Chondrocyte (in vitro differentiated cells): ENCODE data around the gene PCBP2. TPM values are rescaled to one million over a fixed set of nuclear protein-coding genes. Genes with fewer than 3 reads are reported as not detected.

Source experiments
- DNase-seq: peaks from one replicate; pipeline ENCODE4 v3.0.0; 2021; ENCODE audit warnings: mixed read lengths, low spot score
- H3K27ac Mint-ChIP-seq: one replicate; pipeline ENCODE4 v1.8.0; 2021; ENCODE audit warnings: mild to moderate bottlenecking, moderate library complexity, mixed read lengths; ENCODE audit not compliant: unreplicated experiment
- H3K27me3 Mint-ChIP-seq: 2 replicates; pipeline ENCODE4 v1.8.0; 2021; ENCODE audit warnings: low read depth, mixed read lengths
- H3K36me3 Mint-ChIP-seq: 2 replicates; pipeline ENCODE4 v1.8.0; 2021; ENCODE audit warnings: low read depth, mixed read lengths
- H3K4me1 Mint-ChIP-seq: 2 replicates; pipeline ENCODE4 v1.8.0; 2021; ENCODE audit warnings: low read depth, mild to moderate bottlenecking, mixed read lengths
- H3K4me3 Mint-ChIP-seq: one replicate; pipeline ENCODE4 v1.8.0; 2021; ENCODE audit warnings: mild to moderate bottlenecking, moderate library complexity, mixed read lengths; ENCODE audit not compliant: unreplicated experiment
- H3K9me3 Mint-ChIP-seq: 2 replicates; pipeline ENCODE4 v1.8.0; 2021; ENCODE audit warnings: low read depth, mixed read lengths
- CTCF ChIP-seq: fragments of 200-600 bp; sonication (generic); IDR thresholded peaks from 2 replicates; pipeline ENCODE4 v1.5.0; 2021; ENCODE audit warnings: antibody characterized with exemption, mild to moderate bottlenecking, moderate library complexity
- total RNA-seq: library from RNA; stranded (reverse); gene quantifications from 3 replicates; pipeline ENCODE4 v1.2.1, GENCODE V29; 2021

The PCBP2 gene
- total RNA-seq, 1 donor from 2014 or later: 611 TPM

GRCh38 chr12:53492830-53493609 is 41.1 kb downstream of the PCBP2 start:
- Mint-ChIP-seq H3K4me3 (peak overlapping the region; percentile 86), H3K9me3 (no peaks in the 10 kb centered on the region), H3K4me1 (peaks cover 45% of the 10 kb centered on the region), H3K27me3 (no peaks in the 10 kb centered on the region), H3K27ac (peak overlapping the region; percentile 98), H3K36me3 (no peaks in the 10 kb centered on the region)
- peak; percentile 97 for DNase-seq
- no peak for TF ChIP-seq CTCF

- H3K27ac Mint-ChIP-seq: peak overlapping the region; percentile 98
- no peak for DNase-seq
- H3K4me1 Mint-ChIP-seq: peaks cover 53% of the 10 kb centered on the region
- TF ChIP-seq CTCF: no peak
- H3K36me3 Mint-ChIP-seq: no peaks in the 10 kb centered on the region
- H3K4me3 Mint-ChIP-seq: peak overlapping the region; percentile 86
- no peaks in the 10 kb centered on the region for H3K27me3 Mint-ChIP-seq
- H3K9me3 Mint-ChIP-seq: no peaks in the 10 kb centered on the region
These were observed 41.9 kb downstream of the PCBP2 start for GRCh38 chr12:53493610-53494391.

GRCh38 chr12:53495903-53496751 is 44.2 kb downstream of the PCBP2 start:
- Mint-ChIP-seq H3K27ac (peak overlapping the region; percentile 60), H3K4me1 (peaks cover 63% of the 10 kb centered on the region), H3K36me3 (no peaks in the 10 kb centered on the region), H3K4me3 (no peak overlapping the region), H3K27me3 (no peaks in the 10 kb centered on the region), H3K9me3 (no peaks in the 10 kb centered on the region)
- no peak for TF ChIP-seq CTCF
- no peak for DNase-seq

- H3K36me3 Mint-ChIP-seq: no peaks in the 10 kb centered on the region
- DNase-seq: no peak
- H3K4me3 Mint-ChIP-seq: no peak overlapping the region
- peaks cover 64% of the 10 kb centered on the region for H3K4me1 Mint-ChIP-seq
- no peaks in the 10 kb centered on the region for H3K27me3 Mint-ChIP-seq
- no peak overlapping the region for H3K27ac Mint-ChIP-seq
- no peak for TF ChIP-seq CTCF
- no peaks in the 10 kb centered on the region for H3K9me3 Mint-ChIP-seq
These were observed 44.8 kb downstream of the PCBP2 start for GRCh38 chr12:53496752-53497032.

GRCh38 chr12:53497461-53497860 is 45.6 kb downstream of the PCBP2 start:
- Mint-ChIP-seq H3K36me3 (no peaks in the 10 kb centered on the region), H3K9me3 (no peaks in the 10 kb centered on the region), H3K27ac (no peak overlapping the region), H3K4me1 (peaks cover 63% of the 10 kb centered on the region), H3K4me3 (no peak overlapping the region), H3K27me3 (no peaks in the 10 kb centered on the region)
- no peak for TF ChIP-seq CTCF
- DNase-seq: no peak
